WTC11 (cell line): ENCODE results near the gene SYCP1.

Source experiments
- CREB1 ChIP-seq: sonication (generic); formaldehyde crosslinking; IDR thresholded peaks from 2 replicates; pipeline ENCODE4 v1.8.0; 2023; ENCODE audit warnings: mild to moderate bottlenecking, missing genetic modification reagents
- CREM ChIP-seq: sonication (generic); formaldehyde crosslinking; IDR thresholded peaks from 2 replicates; pipeline ENCODE4 v1.8.1; 2022; ENCODE audit warnings: mild to moderate bottlenecking, missing genetic modification reagents, moderate library complexity
- ETV6 ChIP-seq: sonication (generic); formaldehyde crosslinking; IDR thresholded peaks from 2 replicates; pipeline ENCODE4 v1.8.1; 2022; ENCODE audit warnings: mild to moderate bottlenecking, missing genetic modification reagents
- FOXJ3 ChIP-seq: sonication (generic); formaldehyde crosslinking; IDR thresholded peaks from 2 replicates; pipeline ENCODE4 v1.9.0; 2021; ENCODE audit warnings: missing genetic modification reagents, mild to moderate bottlenecking, borderline replicate concordance
- IRF2 ChIP-seq: sonication (generic); formaldehyde crosslinking; IDR thresholded peaks from 2 replicates; pipeline ENCODE4 v1.8.0; 2022; ENCODE audit warnings: low read depth, missing genetic modification reagents, borderline replicate concordance
- KAT7 ChIP-seq: sonication (generic); formaldehyde crosslinking; IDR thresholded peaks from 2 replicates; pipeline ENCODE4 v1.8.1; 2023; ENCODE audit warnings: missing genetic modification reagents, mild to moderate bottlenecking, borderline replicate concordance
- RORB ChIP-seq: fragments of 250-450 bp; sonication (Bioruptor Pico); IDR thresholded peaks from 2 replicates; pipeline ENCODE4 v1.9.0; 2021; ENCODE audit warnings: mild to moderate bottlenecking
- SP1 ChIP-seq: sonication (generic); formaldehyde crosslinking; conservative IDR thresholded peaks from 2 replicates; pipeline ENCODE4 v1.8.1; 2022; ENCODE audit warnings: missing genetic modification reagents
- ZNF317 ChIP-seq: sonication (generic); formaldehyde crosslinking; IDR thresholded peaks from 2 replicates; pipeline ENCODE4 v1.8.1; 2023; ENCODE audit warnings: low read depth, mild to moderate bottlenecking, moderate library complexity, missing genetic modification reagents, borderline replicate concordance
- TF ChIP-seq, protein P1 (sequence below): fragments of 200-600 bp; IDR thresholded peaks from 2 replicates; pipeline ENCODE4 v1.8.0; 2022; ENCODE audit warnings: antibody characterized with exemption
- TF ChIP-seq, protein P2 (sequence below): sonication (generic); formaldehyde crosslinking; IDR thresholded peaks from 2 replicates; pipeline ENCODE4 v1.8.1; 2022; ENCODE audit warnings: mild to moderate bottlenecking, missing genetic modification reagents, moderate library complexity, borderline replicate concordance
- TF ChIP-seq, protein P3 (sequence below): sonication (generic); formaldehyde crosslinking; IDR thresholded peaks from 2 replicates; pipeline ENCODE4 v1.8.0; 2023; ENCODE audit warnings: missing genetic modification reagents
- TF ChIP-seq, protein P4 (sequence below): sonication (generic); formaldehyde crosslinking; IDR thresholded peaks from 2 replicates; pipeline ENCODE4 v1.8.1; 2023; ENCODE audit warnings: mild to moderate bottlenecking, missing genetic modification reagents
- TF ChIP-seq, protein P5 (sequence below): sonication (generic); formaldehyde crosslinking; IDR thresholded peaks from 2 replicates; pipeline ENCODE4 v1.8.0; 2022; ENCODE audit warnings: mild to moderate bottlenecking, missing genetic modification reagents

DNA sequence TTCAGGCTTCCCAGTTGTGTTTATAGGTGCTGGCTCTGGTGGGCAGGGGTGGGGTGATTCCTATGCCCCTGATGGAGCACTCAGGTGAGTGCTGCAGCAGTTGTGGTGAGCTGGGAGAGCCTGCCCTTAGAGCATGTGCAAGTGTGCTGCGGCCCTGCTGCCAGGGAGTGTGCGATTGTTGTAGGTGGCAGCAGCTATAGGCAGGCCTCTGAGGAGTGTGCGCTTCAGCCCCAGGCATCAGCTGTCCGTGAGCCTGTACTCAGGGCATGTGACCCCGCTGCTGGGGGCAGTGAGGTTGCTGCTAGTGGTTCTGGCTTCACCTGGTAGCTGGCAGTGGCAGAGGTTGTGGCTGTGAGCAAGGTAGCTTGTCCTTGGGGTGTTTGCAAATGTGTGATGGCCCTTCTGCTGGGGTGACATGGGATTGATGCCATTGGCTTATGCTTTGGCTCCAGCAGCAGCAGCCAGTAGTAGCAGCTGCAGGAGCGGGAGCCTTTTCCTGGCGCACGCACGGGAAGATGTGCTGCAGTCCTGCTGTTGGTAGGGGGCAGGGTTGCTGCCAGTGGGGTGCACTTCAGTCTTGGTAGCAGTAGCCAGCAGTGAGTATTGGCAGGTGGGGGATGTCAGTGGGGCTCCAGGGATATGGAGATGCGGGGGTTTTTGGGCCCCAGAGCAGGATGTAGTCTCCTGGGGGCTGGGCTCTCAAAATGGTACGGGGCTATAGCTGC lies 37.7 kb downstream of the SYCP1 start:
- TF ChIP-seq CREB1 (CRISPR knock-in tag) (no peak), KAT7 (CRISPR knock-in tag) (no peak), CREM (no peak), SP1 (no peak), RORB (no peak), ETV6 (no peak), IRF2 (CRISPR knock-in tag) (no peak), ZNF317 (CRISPR knock-in tag) (no peak), FOXJ3 (CRISPR knock-in tag) (no peak)
- TF ChIP-seq, protein P1, sequence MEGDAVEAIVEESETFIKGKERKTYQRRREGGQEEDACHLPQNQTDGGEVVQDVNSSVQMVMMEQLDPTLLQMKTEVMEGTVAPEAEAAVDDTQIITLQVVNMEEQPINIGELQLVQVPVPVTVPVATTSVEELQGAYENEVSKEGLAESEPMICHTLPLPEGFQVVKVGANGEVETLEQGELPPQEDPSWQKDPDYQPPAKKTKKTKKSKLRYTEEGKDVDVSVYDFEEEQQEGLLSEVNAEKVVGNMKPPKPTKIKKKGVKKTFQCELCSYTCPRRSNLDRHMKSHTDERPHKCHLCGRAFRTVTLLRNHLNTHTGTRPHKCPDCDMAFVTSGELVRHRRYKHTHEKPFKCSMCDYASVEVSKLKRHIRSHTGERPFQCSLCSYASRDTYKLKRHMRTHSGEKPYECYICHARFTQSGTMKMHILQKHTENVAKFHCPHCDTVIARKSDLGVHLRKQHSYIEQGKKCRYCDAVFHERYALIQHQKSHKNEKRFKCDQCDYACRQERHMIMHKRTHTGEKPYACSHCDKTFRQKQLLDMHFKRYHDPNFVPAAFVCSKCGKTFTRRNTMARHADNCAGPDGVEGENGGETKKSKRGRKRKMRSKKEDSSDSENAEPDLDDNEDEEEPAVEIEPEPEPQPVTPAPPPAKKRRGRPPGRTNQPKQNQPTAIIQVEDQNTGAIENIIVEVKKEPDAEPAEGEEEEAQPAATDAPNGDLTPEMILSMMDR: no peak
- TF ChIP-seq, protein P2, sequence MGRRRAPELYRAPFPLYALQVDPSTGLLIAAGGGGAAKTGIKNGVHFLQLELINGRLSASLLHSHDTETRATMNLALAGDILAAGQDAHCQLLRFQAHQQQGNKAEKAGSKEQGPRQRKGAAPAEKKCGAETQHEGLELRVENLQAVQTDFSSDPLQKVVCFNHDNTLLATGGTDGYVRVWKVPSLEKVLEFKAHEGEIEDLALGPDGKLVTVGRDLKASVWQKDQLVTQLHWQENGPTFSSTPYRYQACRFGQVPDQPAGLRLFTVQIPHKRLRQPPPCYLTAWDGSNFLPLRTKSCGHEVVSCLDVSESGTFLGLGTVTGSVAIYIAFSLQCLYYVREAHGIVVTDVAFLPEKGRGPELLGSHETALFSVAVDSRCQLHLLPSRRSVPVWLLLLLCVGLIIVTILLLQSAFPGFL (CRISPR knock-in tag): no peak
- TF ChIP-seq, protein P3, sequence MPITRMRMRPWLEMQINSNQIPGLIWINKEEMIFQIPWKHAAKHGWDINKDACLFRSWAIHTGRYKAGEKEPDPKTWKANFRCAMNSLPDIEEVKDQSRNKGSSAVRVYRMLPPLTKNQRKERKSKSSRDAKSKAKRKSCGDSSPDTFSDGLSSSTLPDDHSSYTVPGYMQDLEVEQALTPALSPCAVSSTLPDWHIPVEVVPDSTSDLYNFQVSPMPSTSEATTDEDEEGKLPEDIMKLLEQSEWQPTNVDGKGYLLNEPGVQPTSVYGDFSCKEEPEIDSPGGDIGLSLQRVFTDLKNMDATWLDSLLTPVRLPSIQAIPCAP (CRISPR knock-in tag): no peak
- TF ChIP-seq, protein P4, sequence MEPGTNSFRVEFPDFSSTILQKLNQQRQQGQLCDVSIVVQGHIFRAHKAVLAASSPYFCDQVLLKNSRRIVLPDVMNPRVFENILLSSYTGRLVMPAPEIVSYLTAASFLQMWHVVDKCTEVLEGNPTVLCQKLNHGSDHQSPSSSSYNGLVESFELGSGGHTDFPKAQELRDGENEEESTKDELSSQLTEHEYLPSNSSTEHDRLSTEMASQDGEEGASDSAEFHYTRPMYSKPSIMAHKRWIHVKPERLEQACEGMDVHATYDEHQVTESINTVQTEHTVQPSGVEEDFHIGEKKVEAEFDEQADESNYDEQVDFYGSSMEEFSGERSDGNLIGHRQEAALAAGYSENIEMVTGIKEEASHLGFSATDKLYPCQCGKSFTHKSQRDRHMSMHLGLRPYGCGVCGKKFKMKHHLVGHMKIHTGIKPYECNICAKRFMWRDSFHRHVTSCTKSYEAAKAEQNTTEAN (CRISPR knock-in tag): no peak
- TF ChIP-seq, protein P5, sequence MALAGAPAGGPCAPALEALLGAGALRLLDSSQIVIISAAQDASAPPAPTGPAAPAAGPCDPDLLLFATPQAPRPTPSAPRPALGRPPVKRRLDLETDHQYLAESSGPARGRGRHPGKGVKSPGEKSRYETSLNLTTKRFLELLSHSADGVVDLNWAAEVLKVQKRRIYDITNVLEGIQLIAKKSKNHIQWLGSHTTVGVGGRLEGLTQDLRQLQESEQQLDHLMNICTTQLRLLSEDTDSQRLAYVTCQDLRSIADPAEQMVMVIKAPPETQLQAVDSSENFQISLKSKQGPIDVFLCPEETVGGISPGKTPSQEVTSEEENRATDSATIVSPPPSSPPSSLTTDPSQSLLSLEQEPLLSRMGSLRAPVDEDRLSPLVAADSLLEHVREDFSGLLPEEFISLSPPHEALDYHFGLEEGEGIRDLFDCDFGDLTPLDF (CRISPR knock-in tag): no peak
